ENCODE results near the gene NIPSNAP2. TPM values are rescaled to one million over a fixed set of nuclear protein-coding genes. Genes with fewer than 3 reads are reported as not detected.
A peak's percentile ranks its signal among the peaks of the same experiment; 100 is the strongest.
"Not testable (repeated sequence)": the region's sequence is repeated elsewhere in the genome, so short reads cannot be mapped to it uniquely, and the experiment has no call there.

NIPSNAP2 gene
- total and polyA plus RNA-seq, 3 experiments from 2014 or later, result 36.4 to 46.5 (median 42.2) TPM

DNA sequence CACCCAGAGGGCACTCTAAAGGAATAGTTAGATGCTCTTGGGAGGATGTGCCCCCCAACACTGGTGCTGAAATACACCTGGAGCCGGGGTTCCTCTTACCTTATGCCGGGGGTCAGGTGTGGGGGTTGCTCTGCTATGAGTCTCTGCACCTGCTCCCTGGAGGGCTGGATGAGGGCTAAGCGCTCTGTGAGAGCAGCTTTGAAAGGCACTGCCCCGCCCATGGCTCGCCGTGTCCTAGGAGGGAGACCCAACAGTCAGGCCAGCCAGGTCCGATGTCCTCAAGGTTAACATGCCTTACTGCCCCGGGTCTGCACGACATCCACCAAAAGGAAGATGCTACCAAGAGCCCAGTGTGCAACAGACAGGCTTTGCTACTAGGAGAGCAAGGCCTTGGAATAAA, 55.1 kb downstream of the NIPSNAP2 start:
- no peak overlapping the region for H3K27ac Mint-ChIP-seq
- POLR2A ChIA-PET, result no interaction called here
- no peaks in the 10 kb centered on the region for H3K4me1 Mint-ChIP-seq
- no peaks in the 10 kb centered on the region for H3K36me3 Mint-ChIP-seq
- Histone ChIP-seq H3K4me1 (ENCODE audit: insufficient read depth, low read length) (no peaks in the 10 kb centered on the region), H3K4me3 (ENCODE audit: low read length) (no peak overlapping the region), H3K9me3 (ENCODE audit: low read length) (no peaks in the 10 kb centered on the region), H3K36me3 (ENCODE audit: insufficient read depth, low read length) (no peaks in the 10 kb centered on the region), H3K27ac (ENCODE audit: low read depth, low read length) (no peak overlapping the region), H3K27me3 (ENCODE audit: insufficient read depth, low read length, poor library complexity, severe bottlenecking) (no peaks in the 10 kb centered on the region)
- CTCF ChIA-PET, result interaction anchor here (1.1 to 1.2 kb wide), 2 partner anchors 53 to 55 kb away, joined by 3 read pairs; no protein-coding TSS in a partner anchor
- H3K27me3 Mint-ChIP-seq, result no peaks in the 10 kb centered on the region
- no peak for DNase-seq
- H3K9me3 Mint-ChIP-seq, result no peaks in the 10 kb centered on the region
- H3K4me3 Mint-ChIP-seq, result no peak overlapping the region

DNA sequence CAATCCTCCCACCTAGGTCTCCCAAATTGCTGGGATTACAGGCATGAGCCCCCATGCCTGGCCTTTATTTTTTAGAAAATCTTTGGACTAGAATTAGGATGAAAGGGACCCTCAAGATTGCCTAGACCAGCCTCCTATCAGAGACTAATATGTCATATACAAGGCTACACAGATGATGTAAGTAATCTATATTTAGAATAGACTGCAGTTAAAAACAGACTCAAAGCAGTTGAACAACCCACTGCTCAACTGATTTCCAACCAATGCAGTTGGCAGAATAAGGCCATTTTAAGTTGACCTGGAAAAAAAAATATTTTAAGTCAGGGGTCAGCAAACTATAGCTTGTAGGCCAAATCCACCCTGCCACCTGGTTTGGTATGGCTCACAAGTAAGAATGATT, 59.1 kb downstream of the NIPSNAP2 start:
- no peaks in the 10 kb centered on the region for H3K36me3 ChIP-seq (ENCODE audit: insufficient read depth, low read length)
- H3K27me3 Mint-ChIP-seq, result no peaks in the 10 kb centered on the region
- no peak overlapping the region for H3K4me3 ChIP-seq (ENCODE audit: low read length)
- H3K36me3 Mint-ChIP-seq, result peaks cover 0 to 2% (median 0%) of the 10 kb centered on the region in 3 donors
- H3K4me1 Mint-ChIP-seq, result no peaks in the 10 kb centered on the region
- ChIA-PET CTCF (no interaction called here), POLR2A (no interaction called here)
- no peak overlapping the region for H3K4me3 Mint-ChIP-seq
- no peak for DNase-seq
- no peaks in the 10 kb centered on the region for H3K27me3 ChIP-seq (ENCODE audit: insufficient read depth, low read length, poor library complexity, severe bottlenecking)
- no peak overlapping the region for H3K27ac Mint-ChIP-seq
- no peaks in the 10 kb centered on the region for H3K4me1 ChIP-seq (ENCODE audit: insufficient read depth, low read length)
- H3K9me3 Mint-ChIP-seq, result no peaks in the 10 kb centered on the region
- no peak overlapping the region for H3K27ac ChIP-seq (ENCODE audit: low read depth, low read length)
- no peaks in the 10 kb centered on the region for H3K9me3 ChIP-seq (ENCODE audit: low read length)

DNA sequence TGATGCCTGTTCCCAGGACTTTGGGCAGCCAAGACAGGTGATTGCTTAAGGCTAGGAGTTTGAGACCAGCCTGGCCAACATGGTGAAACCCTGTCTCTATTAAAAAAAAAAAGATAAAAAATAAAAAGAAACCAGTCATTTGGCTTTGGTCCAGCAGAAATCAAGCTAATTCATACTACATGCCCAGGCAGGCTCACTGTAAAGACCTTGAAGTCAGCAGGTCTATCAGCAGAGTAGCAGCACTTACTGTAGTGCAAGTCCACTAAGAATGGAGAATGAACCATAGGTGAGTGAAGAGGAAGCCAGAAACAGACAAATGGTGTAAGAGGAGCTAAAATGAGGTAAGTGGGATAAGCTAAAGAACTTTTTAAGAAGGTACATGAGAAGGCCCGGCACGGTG, 62.2 kb downstream of the NIPSNAP2 start:
- H3K27me3 ChIP-seq (ENCODE audit: insufficient read depth, low read length, poor library complexity, severe bottlenecking), result no peaks in the 10 kb centered on the region

DNA sequence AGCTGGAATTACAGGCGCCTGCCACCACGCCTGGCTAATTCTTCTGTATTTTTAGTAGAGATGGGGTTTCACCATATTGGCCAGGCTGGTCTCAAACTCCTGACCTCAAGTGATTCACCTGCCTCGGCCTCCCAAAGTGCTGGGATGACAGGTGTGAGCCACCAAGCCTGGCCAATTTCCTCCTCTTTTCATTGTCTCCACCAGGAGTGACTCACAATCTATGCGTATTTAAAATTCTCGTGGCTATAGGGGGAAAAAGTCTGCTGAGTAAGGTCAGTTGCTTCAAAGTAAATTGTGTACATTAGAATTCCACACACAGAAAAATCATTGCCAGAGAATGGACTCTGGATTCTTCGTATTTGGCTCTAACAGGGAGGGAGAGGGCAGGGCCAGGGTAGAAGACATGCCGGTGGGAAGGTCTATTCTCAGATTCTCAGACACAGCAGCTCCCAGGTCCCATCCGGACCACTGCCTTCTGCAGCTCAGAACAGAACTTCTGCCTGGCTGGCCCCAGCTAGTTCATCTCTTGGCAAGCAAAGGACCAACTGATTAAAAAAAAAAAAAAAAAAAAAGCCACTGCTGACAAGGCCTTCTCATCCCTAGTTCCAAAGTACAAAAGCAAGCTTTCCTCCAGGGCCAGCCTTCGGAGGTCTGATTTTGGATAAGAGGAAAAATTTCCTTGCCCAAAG, 64.7 kb downstream of the NIPSNAP2 start:
- H3K27me3 ChIP-seq (ENCODE audit: insufficient read depth, low read length, poor library complexity, severe bottlenecking), result no peaks in the 10 kb centered on the region
- H3K4me1 ChIP-seq (ENCODE audit: insufficient read depth, low read length), result no peaks in the 10 kb centered on the region
- H3K27ac ChIP-seq (ENCODE audit: low read depth, low read length), result no peak overlapping the region
- Mint-ChIP-seq H3K36me3 (peaks cover 0 to 3% (median 1%) of the 10 kb centered on the region in 3 donors), H3K27ac (no peak overlapping the region), H3K27me3 (no peaks in the 10 kb centered on the region), H3K9me3 (no peaks in the 10 kb centered on the region), H3K4me3 (no peak overlapping the region), H3K4me1 (peaks cover 4 to 17% (median 10%) of the 10 kb centered on the region in 3 donors)
- no peak for DNase-seq
- ChIA-PET CTCF (interaction anchor here (1.8 kb wide), 1 partner anchor 24 kb away, joined by 5 read pairs; no protein-coding TSS in a partner anchor), POLR2A (no interaction called here)
- no peak overlapping the region for H3K4me3 ChIP-seq (ENCODE audit: low read length)
- H3K36me3 ChIP-seq (ENCODE audit: insufficient read depth, low read length), result no peaks in the 10 kb centered on the region
- H3K9me3 ChIP-seq (ENCODE audit: low read length), result no peaks in the 10 kb centered on the region

More for the DNA sequence above, 62.2 kb downstream of the NIPSNAP2 start:
- no peak for DNase-seq
- Histone ChIP-seq H3K4me1 (ENCODE audit: insufficient read depth, low read length) (no peaks in the 10 kb centered on the region), H3K4me3 (ENCODE audit: low read length) (no peak overlapping the region), H3K27ac (ENCODE audit: low read depth, low read length) (no peak overlapping the region), H3K36me3 (ENCODE audit: insufficient read depth, low read length) (no peaks in the 10 kb centered on the region), H3K9me3 (ENCODE audit: low read length) (no peaks in the 10 kb centered on the region)
- H3K27me3 Mint-ChIP-seq, result no peaks in the 10 kb centered on the region
- no peaks in the 10 kb centered on the region for H3K9me3 Mint-ChIP-seq
- ChIA-PET CTCF (no interaction called here), POLR2A (no interaction called here)
- H3K4me3 Mint-ChIP-seq, result no peak overlapping the region
- H3K4me1 Mint-ChIP-seq, result peaks cover 0 to 2% (median 0%) of the 10 kb centered on the region in 3 donors
- H3K27ac Mint-ChIP-seq, result no peak overlapping the region
- H3K36me3 Mint-ChIP-seq, result peaks cover 0 to 3% (median 1%) of the 10 kb centered on the region in 3 donors

DNA sequence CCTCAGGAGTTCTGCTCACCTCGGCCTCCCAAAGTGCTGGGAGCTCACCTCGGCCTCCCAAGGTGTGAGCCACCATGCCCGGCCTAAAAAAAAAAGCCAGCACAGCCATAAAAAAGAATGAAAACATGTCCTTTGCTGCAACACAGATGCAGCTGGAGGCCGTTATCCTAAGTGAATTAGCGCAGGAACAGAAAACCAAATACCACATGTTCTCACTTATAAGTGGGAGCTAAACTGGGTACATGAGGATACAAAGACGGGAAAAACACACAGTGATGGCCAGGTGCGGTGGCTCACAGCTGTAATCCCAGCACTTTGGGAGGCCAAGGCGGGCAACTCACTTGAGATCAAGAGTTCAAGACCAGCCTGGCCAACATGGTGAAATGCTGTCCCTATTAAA, 66.0 kb downstream of the NIPSNAP2 start:
- no peaks in the 10 kb centered on the region for H3K27me3 Mint-ChIP-seq
- no peaks in the 10 kb centered on the region for H3K9me3 Mint-ChIP-seq
- CTCF ChIA-PET, result no interaction called here
- H3K36me3 Mint-ChIP-seq, result peaks cover 0 to 3% (median 1%) of the 10 kb centered on the region in 3 donors
- no peak overlapping the region for H3K4me3 ChIP-seq (ENCODE audit: low read length)
- no peaks in the 10 kb centered on the region for H3K27me3 ChIP-seq (ENCODE audit: insufficient read depth, low read length, poor library complexity, severe bottlenecking)
- H3K27ac ChIP-seq (ENCODE audit: low read depth, low read length), result no peak overlapping the region
- no peaks in the 10 kb centered on the region for H3K9me3 ChIP-seq (ENCODE audit: low read length)
- H3K4me1 ChIP-seq (ENCODE audit: insufficient read depth, low read length), result no peaks in the 10 kb centered on the region
- POLR2A ChIA-PET, result no interaction called here
- no peak overlapping the region for H3K27ac Mint-ChIP-seq
- DNase-seq, result no peak
- no peak overlapping the region for H3K4me3 Mint-ChIP-seq
- H3K36me3 ChIP-seq (ENCODE audit: insufficient read depth, low read length), result no peaks in the 10 kb centered on the region
- peaks cover 4 to 18% (median 11%) of the 10 kb centered on the region in 3 donors for H3K4me1 Mint-ChIP-seq

DNA sequence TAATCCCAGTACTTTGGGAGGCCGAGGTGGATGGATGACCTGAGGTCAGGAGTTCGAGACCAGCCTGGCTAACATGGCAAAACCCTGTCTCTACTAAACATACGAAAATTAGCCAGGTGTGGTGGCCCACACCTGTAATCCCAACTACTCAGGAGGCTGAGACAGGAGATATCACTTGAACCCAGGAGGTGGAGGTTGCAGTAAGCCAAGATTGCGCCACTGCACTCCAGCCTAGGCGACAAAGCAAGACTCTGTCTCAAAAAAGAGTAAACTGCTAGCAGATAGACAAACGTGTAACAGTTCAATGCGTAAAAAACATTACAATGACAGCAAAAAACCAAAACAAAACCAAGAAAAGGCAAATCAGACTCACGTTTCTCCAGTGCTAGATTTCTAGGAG, 67.2 kb downstream of the NIPSNAP2 start:
- H3K9me3 ChIP-seq (ENCODE audit: low read length); H3K27me3 Mint-ChIP-seq; H3K4me3 ChIP-seq (ENCODE audit: low read length); H3K4me1 ChIP-seq (ENCODE audit: insufficient read depth, low read length); H3K9me3 Mint-ChIP-seq; H3K27ac Mint-ChIP-seq; CTCF ChIA-PET; DNase-seq; POLR2A ChIA-PET; H3K27me3 ChIP-seq (ENCODE audit: insufficient read depth, low read length, poor library complexity, severe bottlenecking); H3K36me3 Mint-ChIP-seq; H3K27ac ChIP-seq (ENCODE audit: low read depth, low read length); H3K36me3 ChIP-seq (ENCODE audit: insufficient read depth, low read length): not testable (repeated sequence)
- peak overlapping the region in 2 of 7 donors; percentile 26 to 58 for H3K4me3 Mint-ChIP-seq
- peaks cover 4 to 18% (median 11%) of the 10 kb centered on the region in 3 donors for H3K4me1 Mint-ChIP-seq

DNA sequence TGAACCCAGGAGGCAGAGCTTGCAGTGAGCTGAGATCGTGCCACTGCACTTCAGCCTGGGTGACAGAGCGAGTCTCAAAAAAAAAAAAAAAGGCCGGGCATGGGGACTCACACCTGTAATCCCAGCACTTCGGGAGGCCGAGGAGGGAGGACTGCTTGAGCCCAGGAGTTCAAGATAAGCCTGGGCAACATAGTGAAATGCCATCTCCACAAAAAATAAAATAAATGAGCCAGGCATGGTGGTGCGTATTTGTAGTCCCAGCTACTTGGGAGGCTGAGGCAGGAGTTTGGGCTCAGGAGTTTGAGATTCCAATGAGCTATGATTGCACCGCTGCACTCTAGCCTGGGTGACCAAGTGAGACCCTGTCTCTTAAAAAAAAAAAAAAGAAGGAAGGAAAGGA, 68.2 kb downstream of the NIPSNAP2 start:
- H3K27me3 Mint-ChIP-seq; H3K9me3 ChIP-seq (ENCODE audit: low read length); CTCF ChIA-PET; H3K4me3 ChIP-seq (ENCODE audit: low read length); H3K4me1 ChIP-seq (ENCODE audit: insufficient read depth, low read length); H3K36me3 ChIP-seq (ENCODE audit: insufficient read depth, low read length); H3K27me3 ChIP-seq (ENCODE audit: insufficient read depth, low read length, poor library complexity, severe bottlenecking); H3K27ac Mint-ChIP-seq; H3K9me3 Mint-ChIP-seq; DNase-seq; H3K36me3 Mint-ChIP-seq; H3K27ac ChIP-seq (ENCODE audit: low read depth, low read length): not testable (repeated sequence)
- POLR2A ChIA-PET, result interaction anchor here (2.0 kb wide), 1 partner anchor 19 kb away, joined by 5 read pairs; the partner anchor contains the start of genes CCT6A and PSPH
- Mint-ChIP-seq H3K4me1 (peaks cover 4 to 18% (median 11%) of the 10 kb centered on the region in 3 donors), H3K4me3 (peak overlapping the region in 3 of 7 donors; percentile 51 to 81 (median 58))

DNA sequence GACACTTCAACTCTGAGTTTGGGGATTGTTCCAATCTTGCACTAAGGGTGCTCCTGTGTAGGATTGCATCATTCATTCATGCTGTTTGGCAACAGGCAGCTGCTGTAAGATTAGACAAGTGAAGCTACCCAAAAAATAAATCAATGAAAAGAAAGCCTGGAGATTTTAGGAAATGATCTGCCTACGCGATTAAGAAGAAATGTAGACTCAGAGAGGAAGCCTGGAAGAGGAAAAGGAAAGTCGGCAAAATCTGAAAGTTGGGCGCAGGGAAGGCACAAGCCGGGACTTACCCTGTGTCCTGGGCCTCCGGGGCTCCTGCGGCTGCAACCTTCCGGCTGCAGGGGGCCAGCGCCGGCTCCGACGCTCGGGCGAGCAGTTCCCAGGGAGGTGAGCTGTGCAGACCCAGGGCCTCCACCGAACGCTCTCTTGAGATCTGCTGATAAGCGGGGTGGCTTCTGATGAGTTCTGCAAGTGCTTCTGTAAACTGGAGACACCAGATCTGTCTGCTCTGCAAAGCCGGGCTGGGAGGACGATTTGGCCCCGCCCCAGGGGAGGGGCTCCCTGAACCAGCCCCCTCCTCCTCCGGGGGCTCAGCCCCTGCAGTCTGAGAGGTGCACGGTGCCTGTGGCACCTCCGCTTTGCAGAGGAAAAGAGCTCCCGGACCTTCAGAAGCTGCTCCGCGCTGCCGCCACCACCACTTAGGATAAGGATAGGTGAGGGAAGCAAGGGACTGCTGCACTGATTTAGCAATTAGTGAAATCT, 69.5 kb downstream of the NIPSNAP2 start:
- peaks cover 0 to 2% (median 1%) of the 10 kb centered on the region in 3 donors for H3K36me3 Mint-ChIP-seq
- no peaks in the 10 kb centered on the region for H3K27me3 Mint-ChIP-seq
- peak overlapping the region; percentile 74 to 94 (median 84) for H3K4me3 Mint-ChIP-seq
- H3K4me1 Mint-ChIP-seq, result peaks cover 4 to 18% (median 11%) of the 10 kb centered on the region in 3 donors
- H3K9me3 Mint-ChIP-seq, result no peaks in the 10 kb centered on the region
- peak; percentile 54 to 83 (median 63) for DNase-seq
- peak overlapping the region; percentile 0 to 84 (median 38) for H3K27ac Mint-ChIP-seq
- Histone ChIP-seq H3K4me1 (ENCODE audit: insufficient read depth, low read length) (no peaks in the 10 kb centered on the region), H3K27ac (ENCODE audit: low read depth, low read length) (peak overlapping the region; percentile 48), H3K36me3 (ENCODE audit: insufficient read depth, low read length) (no peaks in the 10 kb centered on the region), H3K27me3 (ENCODE audit: insufficient read depth, low read length, poor library complexity, severe bottlenecking) (no peaks in the 10 kb centered on the region), H3K4me3 (ENCODE audit: low read length) (peak overlapping the region; percentile 81), H3K9me3 (ENCODE audit: low read length) (no peaks in the 10 kb centered on the region)
- POLR2A ChIA-PET, result interaction anchor here (0.6 to 2.0 kb wide), 4 partner anchors 18 to 668 kb away, joined by 3 to 5 read pairs (median 4); partner anchors contain the start of genes CCT6A, PSPH and SUMF2
- CTCF ChIA-PET, result interaction anchor here (1.0 to 1.5 kb wide), 6 partner anchors 18 to 41 kb away, joined by 3 to 8 read pairs (median 4); partner anchors contain the start of genes CCT6A and PSPH

All from CD8-positive, alpha-beta memory T cell (primary cell).